Esophagus squamous epithelium (tissue), 4 donors: ENCODE results near the gene TP53AIP1.

Experiments used
- POLR2A ChIP-seq, 4 donors: fragments of 450-650 bp; IDR thresholded peaks; one replicate each; pipeline ENCODE4 v1.6.1; 2017; ENCODE audit warnings: antibody characterized with exemption in 4 of 4, mild to moderate bottlenecking in 4 of 4, moderate library complexity in 3 of 4
- TF ChIP-seq, protein P1 (sequence below), 6 experiments: fragments of 450-650 bp in 4 of 6; fragments of 200-600 bp in 2 of 6; sonication (generic) in 2 of 6; IDR thresholded peaks; one replicate each; pipeline ENCODE4 v1.5.1; 2016 to 2019; ENCODE audit warnings: antibody characterized with exemption in 6 of 6, mild to moderate bottlenecking in 4 of 6, moderate library complexity in 4 of 6

DNA sequence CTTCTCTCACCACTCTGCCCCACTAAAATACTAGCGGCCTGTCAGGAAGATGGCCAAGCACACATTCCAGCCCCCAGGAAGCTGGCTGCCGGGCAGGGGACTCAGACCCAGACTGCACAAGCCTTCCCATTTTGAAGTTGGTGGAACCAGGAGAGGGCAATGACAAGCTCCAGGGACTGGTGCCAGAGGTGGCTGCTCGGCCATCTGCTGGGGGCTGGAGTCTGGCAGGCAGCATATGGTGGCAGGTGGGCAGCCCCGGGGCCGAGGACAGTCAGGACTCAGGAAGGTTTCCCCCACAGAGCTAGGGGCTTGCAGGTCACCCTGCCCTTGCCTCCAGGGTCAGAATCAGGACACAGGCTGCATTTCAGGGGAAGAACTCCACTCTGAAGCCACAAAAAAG lies 28.9 kb downstream of the TP53AIP1 start:
- TF ChIP-seq, protein P1, sequence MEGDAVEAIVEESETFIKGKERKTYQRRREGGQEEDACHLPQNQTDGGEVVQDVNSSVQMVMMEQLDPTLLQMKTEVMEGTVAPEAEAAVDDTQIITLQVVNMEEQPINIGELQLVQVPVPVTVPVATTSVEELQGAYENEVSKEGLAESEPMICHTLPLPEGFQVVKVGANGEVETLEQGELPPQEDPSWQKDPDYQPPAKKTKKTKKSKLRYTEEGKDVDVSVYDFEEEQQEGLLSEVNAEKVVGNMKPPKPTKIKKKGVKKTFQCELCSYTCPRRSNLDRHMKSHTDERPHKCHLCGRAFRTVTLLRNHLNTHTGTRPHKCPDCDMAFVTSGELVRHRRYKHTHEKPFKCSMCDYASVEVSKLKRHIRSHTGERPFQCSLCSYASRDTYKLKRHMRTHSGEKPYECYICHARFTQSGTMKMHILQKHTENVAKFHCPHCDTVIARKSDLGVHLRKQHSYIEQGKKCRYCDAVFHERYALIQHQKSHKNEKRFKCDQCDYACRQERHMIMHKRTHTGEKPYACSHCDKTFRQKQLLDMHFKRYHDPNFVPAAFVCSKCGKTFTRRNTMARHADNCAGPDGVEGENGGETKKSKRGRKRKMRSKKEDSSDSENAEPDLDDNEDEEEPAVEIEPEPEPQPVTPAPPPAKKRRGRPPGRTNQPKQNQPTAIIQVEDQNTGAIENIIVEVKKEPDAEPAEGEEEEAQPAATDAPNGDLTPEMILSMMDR (IDR thresholded peaks at IDR 0.05), result no peak
- no peak for TF ChIP-seq POLR2A (IDR thresholded peaks at IDR 0.05)
